GM12892 (cell line): ENCODE results near the gene VOPP1.

Source experiments
- POLR2A ChIP-seq: IDR thresholded peaks from 2 replicates; pipeline ENCODE4 v1.6.1; 2011; ENCODE audit warnings: low read depth, low read length, control low read depth
- POLR2AphosphoS5 ChIP-seq: IDR thresholded peaks from 2 replicates; pipeline ENCODE4 v1.6.1; 2011; ENCODE audit warnings: low read depth, low read length, control low read depth

- TF ChIP-seq POLR2A (no peak), POLR2AphosphoS5 (no peak)
Observed at GRCh38 chr7:55588976-55589604, 16.8 kb upstream of the VOPP1 start.
